ENCODE measurements around the gene TACC2.
A peak's percentile ranks its signal among the peaks of the same experiment; 100 is the strongest.
"Not testable (repeated sequence)": the region's sequence is repeated elsewhere in the genome, so short reads cannot be mapped to it uniquely, and the experiment has no call there.

TACC2 gene

DNA sequence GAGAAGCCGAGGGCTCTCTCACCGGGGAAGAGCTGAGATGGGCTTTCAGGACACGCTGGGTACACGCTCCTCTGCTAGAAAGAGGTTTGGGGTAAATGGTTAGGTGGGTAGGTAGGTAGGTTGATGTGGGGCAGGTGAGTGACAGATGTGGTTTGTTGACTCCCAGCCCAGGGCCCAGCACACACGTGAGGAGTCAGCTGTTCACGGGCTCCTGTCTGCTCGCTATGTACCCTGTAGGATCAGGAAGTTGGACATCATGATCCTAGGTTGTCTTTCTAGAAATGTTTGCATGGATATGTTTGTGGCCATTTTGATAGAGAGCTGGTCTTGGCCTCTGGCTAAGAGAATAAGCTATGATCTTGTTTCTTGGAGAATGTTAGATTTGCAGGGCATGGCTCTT is 109.0 kb downstream of the TACC2 start:
- DNase-seq: no peak

DNA sequence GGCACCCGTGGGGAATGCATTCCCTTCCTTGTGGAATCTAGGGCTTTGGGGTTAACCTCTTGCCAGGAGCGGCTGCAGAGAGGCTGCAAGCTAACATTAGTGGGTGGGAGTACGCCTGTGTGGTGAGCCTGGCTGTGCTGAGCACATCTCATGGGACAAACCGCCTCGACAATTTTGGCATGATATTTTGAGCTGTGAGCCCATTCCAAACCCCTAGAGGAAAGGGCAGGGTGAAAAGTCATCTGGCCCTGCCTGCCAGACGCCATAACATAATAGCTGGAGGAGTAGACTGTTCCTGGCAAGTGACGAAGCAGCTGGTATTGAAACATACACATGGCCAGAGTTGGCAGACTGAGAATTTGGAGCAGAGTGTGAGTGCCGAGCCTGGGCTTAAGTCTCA is 110.0 kb downstream of the TACC2 start:
- no peak for DNase-seq

DNA sequence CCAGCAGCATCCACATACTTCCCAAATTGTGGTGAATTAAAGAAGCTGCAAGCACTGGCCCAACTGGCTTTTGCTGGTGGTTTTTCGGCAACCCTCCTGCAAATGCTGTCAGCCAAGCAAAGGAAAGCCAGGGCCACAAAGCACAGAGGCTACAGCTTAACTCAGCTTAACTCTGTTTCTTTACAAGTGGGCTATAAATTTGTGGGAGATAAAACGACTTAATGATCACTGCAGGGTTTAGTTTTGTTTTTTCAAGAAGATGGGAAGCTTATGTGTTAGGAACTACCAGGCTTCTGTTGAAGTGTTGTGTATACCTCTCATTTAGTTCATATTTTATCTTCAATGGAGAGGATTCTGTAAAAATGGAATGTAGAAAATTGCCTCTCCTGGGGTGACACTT is 110.6 kb downstream of the TACC2 start:
- no peak for DNase-seq

- DNase-seq: no peak
Observed at GRCh38 chr10:122102146-122102868, 113.3 kb downstream of the TACC2 start.

DNA sequence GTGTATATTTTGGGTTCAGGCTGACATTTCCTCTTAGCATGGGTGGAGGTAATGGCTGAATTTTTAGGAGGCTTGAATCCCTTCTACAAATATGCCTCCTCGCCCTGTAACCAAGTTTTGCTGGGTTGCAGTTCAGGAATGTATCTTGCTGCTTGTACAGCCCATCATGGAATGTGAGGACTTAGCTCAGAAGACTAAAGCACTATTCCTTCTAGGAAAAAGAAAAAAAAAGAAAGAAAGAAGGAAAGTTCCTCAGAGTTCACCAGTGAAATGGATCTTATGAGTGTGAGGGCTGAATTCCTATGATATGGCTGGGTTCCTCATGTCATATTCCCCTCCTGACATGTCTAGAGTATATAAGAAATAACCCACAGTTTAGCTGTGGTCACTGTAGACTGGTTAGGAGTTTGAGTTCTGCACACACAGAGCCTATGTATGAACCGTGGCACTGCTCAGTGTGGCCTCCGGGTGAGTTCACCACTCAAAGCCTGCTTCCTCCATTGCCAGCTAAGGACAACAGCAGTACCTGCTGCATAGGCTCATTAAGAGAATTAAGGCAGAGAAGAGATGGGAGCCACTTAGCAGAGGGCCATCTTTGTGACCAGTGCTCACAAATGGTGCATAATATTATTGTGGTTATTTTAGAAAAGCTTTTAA is 114.0 kb downstream of the TACC2 start:
- DNase-seq: no peak

DNA sequence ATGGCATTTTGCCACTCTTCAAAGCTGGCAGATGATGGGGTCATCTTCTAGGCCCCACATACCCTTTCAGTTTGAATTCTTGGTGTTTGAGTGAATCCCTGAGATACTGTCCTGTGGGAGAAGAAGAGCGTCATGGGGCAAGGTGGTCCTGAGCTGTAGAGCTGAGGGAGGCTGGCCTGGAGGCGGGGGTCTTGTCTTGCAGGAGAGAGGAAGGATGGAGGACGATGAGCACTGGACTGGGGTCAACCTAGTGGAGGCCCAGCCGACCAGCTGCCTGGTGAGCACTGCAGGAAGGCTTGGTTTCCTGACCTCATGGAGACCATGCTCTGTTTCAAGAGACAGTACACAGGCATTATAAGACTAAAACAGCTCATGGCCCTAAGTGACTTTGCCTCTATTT is 114.6 kb downstream of the TACC2 start:
- DNase-seq: no peak

- not testable (repeated sequence) for DNase-seq
Observed at GRCh38 chr10:122108786-122109185, 119.8 kb downstream of the TACC2 start.

DNA sequence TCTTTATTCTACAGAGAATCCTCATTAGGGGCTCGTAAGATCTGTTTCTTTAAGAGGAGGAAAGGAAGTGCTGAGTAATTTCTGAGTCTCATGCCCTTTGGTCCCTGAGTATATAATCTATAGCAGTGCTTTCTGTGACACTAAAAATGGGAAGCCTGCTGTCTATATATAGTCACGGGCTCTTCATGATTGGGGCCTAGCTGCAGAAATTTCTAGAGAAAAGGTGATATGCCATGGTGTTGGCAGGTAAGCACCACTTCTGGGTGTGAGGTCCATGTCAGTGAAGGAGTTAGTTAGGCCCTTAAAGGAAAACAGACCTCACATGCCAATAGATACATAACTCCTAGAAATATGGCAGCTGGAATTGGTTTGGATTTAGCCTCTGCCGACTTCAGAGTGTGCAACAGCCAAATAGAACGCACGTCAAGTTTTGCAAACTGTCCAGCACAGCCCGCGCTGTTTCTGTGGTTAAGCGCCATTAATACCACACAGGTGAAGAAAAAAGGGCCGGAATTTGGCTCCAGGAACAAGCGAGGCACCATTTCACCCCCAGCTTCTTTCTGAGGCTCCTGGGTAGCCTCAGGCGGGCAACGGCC is 123.2 kb downstream of the TACC2 start:
- DNase-seq: no peak

DNA sequence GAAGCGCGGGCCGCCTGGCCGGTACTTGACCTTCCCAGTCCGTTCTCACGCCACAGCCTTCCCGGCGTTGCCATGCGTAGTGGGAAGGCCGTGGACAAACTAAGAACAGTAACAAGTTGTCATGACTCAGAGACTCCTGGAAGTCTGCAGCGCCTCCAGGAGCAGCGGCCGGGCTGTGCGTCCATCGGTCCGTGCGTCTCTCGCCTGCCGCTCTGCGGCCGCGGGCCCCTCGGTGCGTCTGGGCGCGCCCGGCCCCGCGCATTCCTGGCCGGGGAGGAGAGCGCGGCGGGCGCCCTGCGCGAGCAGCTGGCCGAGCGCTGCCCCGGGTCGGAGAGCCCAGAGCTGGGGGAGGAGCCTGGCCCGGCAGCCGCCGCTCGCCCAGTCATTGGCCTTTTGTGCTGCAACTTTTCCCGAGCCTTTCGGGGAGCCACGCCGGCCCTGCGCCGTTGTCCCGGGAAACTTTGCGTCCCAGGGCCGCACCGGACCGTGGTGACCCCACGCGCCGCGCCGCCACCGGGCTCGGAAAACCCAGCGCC is 123.7 kb downstream of the TACC2 start:
- peak; percentile 89 for DNase-seq

- peak; percentile 36 for DNase-seq
Observed at GRCh38 chr10:122113161-122113944, 124.4 kb downstream of the TACC2 start.

DNA sequence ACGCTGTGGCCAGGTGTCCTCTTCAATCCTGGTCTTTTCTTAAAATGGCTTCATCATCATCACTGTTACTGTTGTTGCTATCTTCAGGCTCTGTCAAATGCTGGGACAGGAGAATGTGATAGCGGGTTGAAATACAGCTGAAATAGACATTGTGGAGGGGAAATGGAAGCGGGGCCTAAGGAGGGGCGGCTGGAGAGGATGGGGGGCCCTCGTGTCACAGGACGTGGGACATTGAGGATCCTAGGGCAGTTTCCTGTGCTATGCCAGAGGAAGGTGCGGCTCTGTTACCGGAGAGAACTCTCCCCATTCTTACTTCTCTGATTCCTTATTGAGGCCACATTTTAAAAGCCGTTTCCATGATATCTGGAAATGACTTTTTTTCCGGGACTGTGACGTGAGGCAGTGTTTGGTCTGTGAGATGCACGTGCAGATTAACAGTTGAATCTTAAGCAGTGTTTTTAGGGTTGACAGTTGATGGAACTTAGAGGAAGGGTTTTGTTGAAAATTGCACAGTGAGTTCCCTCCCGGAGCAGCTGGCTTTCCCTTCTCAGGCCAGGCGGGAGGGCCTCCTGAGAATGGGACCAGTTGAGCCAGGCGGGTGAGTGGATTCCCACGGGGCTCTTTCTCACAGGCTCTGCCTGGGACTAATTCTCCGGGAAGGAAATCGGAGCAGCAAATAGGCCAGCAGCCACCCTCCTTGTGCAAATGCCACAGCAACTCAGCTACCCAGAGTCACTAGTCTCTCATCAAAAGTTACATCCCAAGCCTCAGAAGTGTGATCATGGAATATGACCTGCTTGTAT is 125.2 kb downstream of the TACC2 start:
- DNase-seq: no peak

GRCh38 chr10:122115874-122116273 is 126.9 kb downstream of the TACC2 start:
- DNase-seq: no peak

DNA sequence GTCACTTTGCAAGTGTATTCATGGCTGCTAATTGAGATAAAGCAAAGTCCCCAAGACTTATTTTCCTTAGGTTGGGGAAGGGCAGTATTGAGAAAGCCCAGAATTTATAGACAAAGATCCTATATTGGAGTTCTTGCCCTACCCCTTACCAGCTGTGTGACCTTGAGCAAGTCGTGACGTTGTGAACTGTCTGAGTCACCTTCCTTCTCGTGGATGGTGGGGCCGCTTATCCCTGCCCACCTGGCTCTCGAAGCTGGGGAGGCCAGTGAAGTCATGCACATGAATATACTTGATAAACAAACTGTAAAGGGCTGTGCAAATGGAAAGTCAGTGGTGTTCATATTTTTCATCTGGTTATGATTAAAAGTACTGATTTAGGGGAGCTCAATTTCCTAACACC is 127.4 kb downstream of the TACC2 start:
- no peak for DNase-seq

DNA sequence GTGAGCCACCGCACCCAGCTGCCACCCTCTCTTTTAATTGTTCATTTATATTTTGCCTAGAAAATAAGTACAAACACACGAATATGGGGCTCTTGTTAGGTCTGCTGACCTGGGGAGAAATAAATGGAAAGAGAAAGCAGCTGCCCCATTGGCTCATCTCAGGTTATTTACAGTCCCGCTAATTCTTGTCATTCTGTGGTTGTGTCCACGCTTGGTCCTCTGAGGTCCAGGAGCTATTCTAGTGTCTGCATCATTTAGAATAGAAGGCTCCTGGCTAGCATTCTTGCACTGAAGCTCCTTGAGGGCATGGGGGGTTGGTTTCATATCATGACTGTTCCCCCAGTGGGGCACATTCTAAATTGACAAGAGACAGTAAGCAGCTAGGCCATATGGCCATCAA is 128.5 kb downstream of the TACC2 start:
- no peak for DNase-seq

- DNase-seq: no peak
Observed at GRCh38 chr10:122120008-122120744, 131.2 kb downstream of the TACC2 start.

DNA sequence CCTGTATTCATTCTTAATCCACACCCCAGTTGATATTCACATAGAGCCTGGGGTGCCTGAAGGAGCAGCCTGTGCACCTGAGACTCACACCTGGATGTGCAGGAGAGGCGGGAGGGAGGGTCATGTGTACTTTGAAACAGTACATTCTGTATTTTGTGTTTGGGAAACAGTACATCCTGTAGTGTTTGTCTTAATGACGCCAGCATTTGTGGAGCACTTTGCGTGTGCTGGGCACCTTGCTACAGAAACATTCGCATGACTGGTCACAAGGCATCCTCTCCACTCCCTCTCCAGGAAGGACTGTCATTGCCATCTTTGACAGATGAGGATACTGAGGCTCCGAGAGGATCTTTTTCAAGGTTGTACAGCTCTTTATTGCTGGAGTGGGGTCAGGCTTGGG is 132.1 kb downstream of the TACC2 start:
- DNase-seq: peak; percentile 56

GRCh38 chr10:122122493-122122892 is 133.5 kb downstream of the TACC2 start:
- no peak for DNase-seq

GRCh38 chr10:122123186-122123585 is 134.2 kb downstream of the TACC2 start:
- no peak for DNase-seq

DNA sequence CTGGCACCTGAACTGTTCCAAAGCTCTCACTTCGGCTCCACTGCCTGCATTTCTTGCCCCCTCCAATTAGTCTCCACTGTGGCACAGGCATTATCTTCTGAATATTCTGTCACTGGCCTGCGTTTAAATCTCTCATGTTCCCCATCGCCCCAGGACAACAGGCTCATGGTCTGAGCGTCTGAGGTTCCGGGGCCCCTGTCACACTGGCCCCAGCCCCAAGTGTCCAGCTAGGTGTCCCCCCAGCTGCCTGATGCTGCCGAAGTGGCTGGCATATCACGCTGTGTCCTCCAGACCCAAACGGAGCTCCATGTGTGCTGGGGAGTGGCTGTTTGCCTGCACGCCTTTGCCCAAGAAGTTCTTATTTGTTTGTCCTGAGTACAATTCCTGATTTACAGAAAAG is 135.4 kb downstream of the TACC2 start:
- no peak for DNase-seq

GRCh38 chr10:122124808-122125207 is 135.8 kb downstream of the TACC2 start:
- DNase-seq: no peak

GRCh38 chr10:122126763-122127659 is 138.0 kb downstream of the TACC2 start:
- DNase-seq: peak; percentile 76

Measured in kidney glomerular epithelial cell (primary cell).